GM12875 (cell line): ENCODE measurements around the gene SMOC2.

Source experiments
- H3K4me3 ChIP-seq: one replicate; pipeline ENCODE4 v1.5.1; 2011; ENCODE audit warnings: low read depth, low read length, control low read depth
- TF ChIP-seq, protein P1 (sequence below): IDR thresholded peaks from 2 replicates; pipeline ENCODE4 v1.5.1; 2011; ENCODE audit warnings: low read depth, mild to moderate bottlenecking, control low read depth, inconsistent platforms, low read length, moderate library complexity, borderline replicate concordance; ENCODE audit not compliant: insufficient read depth

The SMOC2 gene

DNA sequence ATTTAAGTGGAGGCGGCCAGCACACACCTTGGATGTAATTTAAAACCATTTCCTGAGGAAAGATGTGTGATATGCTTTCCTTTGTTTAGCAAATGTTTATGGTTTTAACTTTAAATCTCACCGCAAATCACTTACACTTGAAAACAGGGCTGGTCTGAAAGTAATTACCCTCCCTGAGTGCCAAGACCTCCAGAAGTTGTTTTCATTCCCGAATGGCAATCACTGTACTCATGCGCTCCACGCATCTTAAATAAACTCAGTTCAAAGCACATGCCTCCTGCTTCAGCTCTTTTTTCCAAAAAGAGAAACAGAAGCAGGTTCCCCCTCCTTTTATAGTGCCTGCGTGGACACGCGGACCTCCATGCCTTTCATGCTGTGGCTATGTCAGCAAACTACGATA is 224.0 kb downstream of the SMOC2 start:
- TF ChIP-seq, protein P1, sequence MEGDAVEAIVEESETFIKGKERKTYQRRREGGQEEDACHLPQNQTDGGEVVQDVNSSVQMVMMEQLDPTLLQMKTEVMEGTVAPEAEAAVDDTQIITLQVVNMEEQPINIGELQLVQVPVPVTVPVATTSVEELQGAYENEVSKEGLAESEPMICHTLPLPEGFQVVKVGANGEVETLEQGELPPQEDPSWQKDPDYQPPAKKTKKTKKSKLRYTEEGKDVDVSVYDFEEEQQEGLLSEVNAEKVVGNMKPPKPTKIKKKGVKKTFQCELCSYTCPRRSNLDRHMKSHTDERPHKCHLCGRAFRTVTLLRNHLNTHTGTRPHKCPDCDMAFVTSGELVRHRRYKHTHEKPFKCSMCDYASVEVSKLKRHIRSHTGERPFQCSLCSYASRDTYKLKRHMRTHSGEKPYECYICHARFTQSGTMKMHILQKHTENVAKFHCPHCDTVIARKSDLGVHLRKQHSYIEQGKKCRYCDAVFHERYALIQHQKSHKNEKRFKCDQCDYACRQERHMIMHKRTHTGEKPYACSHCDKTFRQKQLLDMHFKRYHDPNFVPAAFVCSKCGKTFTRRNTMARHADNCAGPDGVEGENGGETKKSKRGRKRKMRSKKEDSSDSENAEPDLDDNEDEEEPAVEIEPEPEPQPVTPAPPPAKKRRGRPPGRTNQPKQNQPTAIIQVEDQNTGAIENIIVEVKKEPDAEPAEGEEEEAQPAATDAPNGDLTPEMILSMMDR, result no peak
- H3K4me3 ChIP-seq, result no peak overlapping the region

DNA sequence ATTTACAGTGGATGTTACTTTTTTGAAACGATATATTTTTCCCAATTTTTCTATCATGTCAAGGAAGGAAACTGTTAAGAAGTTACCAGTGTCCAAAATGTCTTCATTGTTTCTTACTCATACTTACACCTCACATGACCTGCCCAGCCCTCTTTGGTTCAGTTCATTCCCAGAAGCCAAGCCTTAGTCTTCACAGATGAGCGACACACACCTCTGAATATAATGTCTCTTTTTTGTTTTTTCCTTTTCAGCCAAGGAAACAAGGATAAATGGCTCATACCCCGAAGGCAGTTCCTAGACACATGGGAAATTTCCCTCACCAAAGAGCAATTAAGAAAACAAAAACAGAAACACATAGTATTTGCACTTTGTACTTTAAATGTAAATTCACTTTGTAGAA is 225.2 kb downstream of the SMOC2 start:
- no peak overlapping the region for H3K4me3 ChIP-seq
- TF ChIP-seq, protein P1, result no peak

DNA sequence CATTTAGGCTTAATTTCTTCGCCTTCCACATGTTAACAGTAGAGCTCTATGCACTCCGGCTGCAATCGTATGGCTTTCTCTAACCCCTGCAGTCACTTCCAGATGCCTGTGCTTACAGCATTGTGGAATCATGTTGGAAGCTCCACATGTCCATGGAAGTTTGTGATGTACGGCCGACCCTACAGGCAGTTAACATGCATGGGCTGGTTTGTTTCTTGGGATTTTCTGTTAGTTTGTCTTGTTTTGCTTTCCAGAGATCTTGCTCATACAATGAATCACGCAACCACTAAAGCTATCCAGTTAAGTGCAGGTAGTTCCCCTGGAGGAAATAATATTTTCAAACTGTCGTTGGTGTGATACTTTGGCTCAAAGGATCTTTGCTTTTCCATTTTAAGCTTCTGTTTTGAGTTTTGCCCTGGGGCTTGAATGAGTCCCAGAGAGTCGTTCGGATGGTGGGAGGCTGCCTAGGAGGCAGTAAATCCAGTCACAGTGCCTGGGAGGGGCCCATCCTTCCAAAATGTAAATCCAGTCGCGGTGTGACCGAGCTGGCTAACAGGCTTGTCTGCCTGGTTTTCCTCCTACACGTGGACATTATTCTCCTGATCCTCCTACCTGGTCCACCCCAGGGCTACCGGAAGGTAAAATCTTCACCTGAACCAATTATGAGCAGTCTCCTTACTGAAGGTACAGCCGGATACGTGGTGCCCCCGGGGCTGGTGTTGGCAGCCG is 225.9 kb downstream of the SMOC2 start:
- H3K4me3 ChIP-seq, result no peak overlapping the region
- TF ChIP-seq, protein P1, result no peak

DNA sequence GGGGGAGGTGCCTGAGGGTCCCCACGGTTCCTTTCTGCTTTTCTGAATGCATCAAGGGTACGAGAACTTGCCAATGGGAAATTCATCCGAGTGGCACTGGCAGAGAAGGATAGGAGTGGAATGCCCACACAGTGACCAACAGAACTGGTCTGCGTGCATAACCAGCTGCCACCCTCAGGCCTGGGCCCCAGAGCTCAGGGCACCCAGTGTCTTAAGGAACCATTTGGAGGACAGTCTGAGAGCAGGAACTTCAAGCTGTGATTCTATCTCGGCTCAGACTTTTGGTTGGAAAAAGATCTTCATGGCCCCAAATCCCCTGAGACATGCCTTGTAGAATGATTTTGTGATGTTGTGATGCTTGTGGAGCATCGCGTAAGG is 226.4 kb downstream of the SMOC2 start:
- TF ChIP-seq, protein P1, result no peak
- H3K4me3 ChIP-seq, result no peak overlapping the region

DNA sequence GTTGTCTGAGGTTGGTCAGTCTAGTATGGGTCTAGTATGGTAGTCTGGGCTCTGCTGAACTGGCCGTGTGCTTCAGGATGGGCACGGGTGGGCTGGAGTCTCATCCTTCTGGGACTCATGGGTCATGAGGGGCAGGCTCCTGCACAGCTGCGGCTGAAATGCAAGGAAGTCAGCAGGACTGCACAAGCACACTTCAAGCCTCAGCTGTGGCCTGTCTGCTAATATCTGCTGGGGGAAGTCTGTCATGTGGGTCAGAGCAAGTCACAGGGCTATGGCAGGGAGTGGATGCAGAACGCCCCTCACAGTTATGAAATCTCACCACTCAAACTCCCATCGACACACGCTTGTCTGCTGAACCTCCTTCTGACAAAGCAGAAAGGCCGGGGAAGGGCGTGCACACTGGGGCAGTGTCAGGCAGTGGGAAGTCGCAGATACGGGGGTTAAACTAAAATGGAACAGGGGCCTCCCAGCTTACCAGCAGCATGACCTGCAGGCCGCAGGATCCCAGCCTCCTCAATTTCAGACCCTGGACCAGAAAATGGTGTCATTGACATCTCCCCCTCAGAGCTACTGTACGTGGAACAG is 229.5 kb downstream of the SMOC2 start:
- no peak overlapping the region for H3K4me3 ChIP-seq

DNA sequence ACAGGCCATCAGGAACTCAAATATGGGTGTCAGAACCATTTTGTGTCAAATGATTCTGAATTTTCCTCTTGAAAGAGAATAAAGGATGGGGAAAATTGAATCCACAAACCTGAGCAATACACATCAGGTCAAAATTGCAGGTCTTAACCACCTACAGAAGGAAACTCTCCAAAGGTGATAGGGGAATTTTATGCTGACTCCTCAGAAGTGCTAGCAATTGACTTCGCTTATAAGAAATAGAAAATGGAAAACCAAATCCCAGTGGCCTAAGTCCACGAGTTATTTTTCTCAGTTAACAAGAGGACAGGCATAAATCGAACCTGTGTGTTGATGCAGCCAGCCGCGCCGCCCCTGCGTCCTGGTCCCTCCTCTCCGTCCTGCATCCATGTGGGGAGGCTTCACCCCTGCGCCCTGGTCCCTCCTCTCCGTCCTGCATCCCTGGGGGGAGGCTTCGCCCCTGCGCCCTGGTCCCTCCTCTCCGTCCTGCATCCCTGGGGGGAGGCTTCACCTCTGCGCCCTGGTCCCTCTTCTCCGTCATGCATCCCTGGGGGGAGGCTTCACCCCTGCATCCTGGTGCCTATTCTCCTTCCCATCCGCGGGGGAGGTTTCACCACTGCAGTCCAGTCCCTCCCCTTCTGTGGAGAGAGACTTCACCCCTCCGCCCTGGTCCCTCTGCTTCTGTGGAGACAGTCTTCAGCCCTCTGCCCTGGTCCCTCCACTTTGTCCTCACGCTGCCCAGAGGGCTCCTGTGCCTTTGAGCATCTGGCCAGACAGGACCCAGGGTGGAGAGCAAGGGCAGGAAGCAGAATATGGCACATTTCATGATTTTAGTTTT is 230.3 kb downstream of the SMOC2 start:
- TF ChIP-seq, protein P1, result no peak

More for the DNA sequence above, 229.5 kb downstream of the SMOC2 start:
- TF ChIP-seq, protein P1, result no peak

More for the DNA sequence above, 230.3 kb downstream of the SMOC2 start:
- H3K4me3 ChIP-seq, result no peak overlapping the region
